NOMO-1 (cell line): ENCODE data around the gene ASTN2.

Source experiments
- DNase-seq, 2 experiments: peaks; one replicate each; lab custom pipeline; 2025; ENCODE audit not compliant: unreplicated experiment in 2 of 2; lab: John Stamatoyannopoulos, UW

Gene ASTN2

DNA sequence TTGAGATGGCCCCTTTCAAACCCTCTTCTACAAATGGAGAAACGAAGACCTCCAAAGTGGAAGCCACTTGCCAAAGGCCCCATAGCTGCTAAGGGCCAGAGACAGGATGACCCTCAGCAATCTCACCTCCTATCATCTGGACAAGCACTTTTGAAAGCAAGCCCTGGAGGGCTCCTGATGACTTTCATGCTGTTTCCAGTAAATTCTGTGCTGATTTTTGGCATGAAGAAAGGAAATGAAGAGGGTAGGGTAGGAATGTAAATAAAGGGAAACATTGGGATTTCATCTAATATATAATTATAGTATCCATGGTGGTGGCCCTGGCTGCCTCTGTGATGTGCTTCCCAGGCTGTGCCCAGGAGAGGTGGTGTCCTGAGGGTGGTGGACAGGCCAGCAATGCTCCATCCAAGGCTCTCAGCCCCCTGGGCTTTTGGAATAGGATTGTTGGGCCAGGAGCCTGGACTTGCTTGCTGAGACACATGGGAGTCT is 935.8 kb downstream of the ASTN2 start:
- no peak for DNase-seq

DNA sequence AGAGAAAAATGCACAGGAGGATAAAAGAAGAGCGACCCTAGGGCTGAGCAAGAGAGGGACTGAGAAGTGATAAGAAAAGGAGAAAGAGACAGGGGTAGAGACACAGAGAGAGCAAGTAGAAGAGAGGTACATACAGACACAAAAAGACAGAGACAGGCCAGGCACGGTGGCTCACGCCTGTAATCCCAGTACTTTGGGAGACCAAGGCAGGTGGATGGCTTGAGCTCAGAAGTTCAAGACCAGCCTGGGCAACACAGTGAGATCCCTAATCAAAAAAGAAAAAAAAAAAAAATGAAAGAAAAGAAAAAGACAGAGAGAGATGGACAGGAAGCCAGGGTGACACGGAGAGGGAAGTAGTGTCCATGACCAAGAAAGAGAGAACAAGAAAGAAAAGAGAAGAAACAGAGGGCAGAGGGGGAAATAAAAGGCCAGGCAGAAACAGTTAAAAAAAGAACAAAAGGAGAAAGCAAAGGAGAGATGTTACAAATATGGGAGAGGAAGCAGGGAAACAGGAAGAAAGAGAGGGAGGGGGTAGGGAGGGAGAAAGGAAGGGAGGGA is 937.2 kb downstream of the ASTN2 start:
- no peak for DNase-seq

GRCh38 chr9:116476935-116477381 is 937.9 kb downstream of the ASTN2 start:
- no peak for DNase-seq

- DNase-seq: no peak
These were observed 938.9 kb downstream of the ASTN2 start for GRCh38 chr9:116476002-116476401.

DNA sequence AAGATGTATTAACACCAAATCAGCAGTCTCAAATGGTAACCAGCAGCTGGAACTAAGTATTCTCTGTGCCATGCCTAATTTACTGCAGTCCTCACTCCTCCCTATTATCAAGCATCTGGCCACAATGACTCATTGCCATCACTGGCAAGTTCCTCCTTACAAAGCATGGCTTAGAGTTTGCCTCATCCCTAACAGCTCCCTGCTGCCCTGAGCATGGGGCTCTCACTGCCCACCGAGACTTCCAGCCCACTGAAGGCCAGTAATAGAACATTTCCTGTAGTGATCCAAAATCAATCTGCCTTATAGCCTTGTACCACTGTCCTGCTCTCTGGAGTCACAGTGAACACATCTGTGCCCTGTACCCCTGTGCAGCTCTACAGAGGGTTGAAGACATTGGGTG is 939.7 kb downstream of the ASTN2 start:
- no peak for DNase-seq

DNA sequence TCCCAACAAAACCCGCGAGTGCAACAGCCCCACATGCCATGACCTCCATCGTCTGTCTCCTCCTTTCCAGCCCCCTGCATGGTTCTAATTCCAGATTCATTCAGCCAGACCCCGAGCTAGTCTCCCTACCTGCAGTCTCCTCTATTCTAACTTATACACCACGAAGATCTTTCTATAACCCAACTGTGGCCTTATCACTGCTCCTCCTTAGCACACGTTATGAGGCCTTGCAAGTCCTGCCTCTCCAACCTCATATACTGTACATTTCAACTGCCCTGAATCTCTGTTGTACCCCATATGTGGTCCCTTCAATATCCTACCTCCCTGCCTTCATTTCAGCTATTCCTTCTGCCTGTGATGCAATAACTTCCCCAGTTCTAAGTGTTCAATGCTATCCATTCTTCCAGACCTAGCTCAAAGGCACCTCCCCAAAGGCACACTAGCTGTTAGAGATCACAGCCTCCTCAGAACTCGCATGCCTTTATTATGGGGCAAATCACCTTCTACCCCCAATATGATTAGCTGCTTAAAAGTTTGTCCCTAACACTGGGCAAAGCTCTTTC is 942.8 kb downstream of the ASTN2 start:
- no peak for DNase-seq

- no peak for DNase-seq
These were observed 943.6 kb downstream of the ASTN2 start for GRCh38 chr9:116471093-116471906.

- DNase-seq: no peak
These were observed 945.9 kb downstream of the ASTN2 start for GRCh38 chr9:116468793-116469527.

DNA sequence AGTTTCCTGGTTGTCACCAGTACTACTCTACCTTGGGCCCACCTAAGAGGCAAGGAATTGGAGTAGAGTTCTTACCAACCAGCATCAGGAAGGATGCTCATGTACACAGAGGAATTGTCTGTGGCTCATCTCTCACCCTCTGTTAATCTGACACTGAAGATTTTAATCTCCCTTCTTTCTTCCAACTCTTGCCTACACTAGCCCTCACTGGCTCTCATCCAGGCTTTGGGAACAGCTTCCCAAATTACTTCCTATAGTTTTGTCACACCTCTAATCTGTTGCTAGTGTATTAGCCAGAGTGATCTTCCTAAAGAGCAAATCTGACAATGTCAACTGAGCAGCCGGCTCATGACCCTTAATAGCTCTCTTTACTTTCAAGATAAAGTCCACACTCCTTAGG is 946.5 kb downstream of the ASTN2 start:
- DNase-seq: no peak

GRCh38 chr9:116467740-116468351 is 947.0 kb downstream of the ASTN2 start:
- no peak for DNase-seq

GRCh38 chr9:116466271-116467235 is 948.3 kb downstream of the ASTN2 start:
- no peak for DNase-seq

- DNase-seq: no peak
These were observed 949.1 kb downstream of the ASTN2 start for GRCh38 chr9:116465576-116466270.

DNA sequence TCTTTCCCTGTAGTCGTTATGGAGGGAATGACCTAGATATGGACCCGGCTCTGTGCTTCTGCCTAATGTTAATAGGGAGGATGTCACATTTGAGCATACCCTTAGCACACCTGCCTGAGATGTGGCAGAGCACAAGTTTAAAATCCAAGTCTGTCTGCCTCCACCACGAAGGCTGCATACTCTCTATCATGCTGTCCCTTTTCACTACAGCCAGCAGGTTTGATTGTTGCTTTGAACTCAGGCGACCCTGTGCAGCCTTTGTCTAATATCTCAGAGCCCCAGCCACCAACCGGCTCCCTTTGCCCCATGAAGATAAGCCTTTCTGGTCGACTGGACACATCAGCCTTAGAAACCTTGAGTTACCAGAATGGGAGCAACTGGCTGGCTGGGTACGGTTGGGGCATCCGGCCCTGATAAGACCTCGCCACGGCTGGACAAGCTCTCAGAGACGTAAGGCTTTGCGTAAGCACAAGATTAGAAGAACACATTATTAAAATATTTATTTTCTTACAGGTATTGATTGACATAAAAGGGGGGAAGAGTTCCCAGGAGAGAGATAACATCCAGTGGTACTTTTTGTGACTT is 949.8 kb downstream of the ASTN2 start:
- DNase-seq: no peak

DNA sequence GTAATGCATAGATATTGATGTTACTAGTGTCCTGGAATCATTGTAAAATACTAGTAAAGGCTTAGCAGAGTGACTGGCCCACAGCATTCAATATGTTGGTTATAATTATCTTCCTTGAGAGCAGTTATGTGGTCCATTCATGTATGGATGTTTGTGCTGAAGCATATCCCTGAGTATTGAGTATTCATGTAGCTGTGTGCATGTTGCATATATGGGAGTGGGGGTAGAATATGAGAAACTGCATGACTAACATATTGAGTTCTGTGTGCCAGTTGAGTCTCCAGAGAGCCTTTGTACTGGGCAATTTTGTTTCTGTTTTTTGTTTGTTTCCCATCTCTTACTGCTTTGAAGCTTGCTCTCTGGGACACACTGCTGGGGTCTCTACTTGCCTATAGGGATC is 950.4 kb downstream of the ASTN2 start:
- no peak for DNase-seq

DNA sequence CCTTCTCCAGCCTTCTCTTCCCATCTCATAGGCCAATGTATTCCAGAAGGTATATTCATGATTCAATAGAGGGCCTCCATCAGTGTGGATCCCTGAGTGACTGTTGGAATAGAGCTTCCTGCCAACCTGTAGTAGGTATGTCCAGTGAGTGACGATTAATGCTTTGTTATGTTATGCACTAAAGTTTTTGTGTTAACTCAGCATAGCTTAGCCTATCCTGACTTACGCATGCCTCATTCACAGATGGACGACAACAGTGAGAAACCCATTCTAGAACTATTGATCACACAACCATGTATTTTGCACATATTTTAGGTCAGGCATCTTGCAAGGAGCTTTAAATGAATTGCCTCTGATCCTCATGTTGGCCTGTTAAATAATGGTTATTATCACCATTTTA is 953.2 kb downstream of the ASTN2 start:
- no peak for DNase-seq

- DNase-seq: no peak
These were observed 954.8 kb downstream of the ASTN2 start for GRCh38 chr9:116460026-116460425.

DNA sequence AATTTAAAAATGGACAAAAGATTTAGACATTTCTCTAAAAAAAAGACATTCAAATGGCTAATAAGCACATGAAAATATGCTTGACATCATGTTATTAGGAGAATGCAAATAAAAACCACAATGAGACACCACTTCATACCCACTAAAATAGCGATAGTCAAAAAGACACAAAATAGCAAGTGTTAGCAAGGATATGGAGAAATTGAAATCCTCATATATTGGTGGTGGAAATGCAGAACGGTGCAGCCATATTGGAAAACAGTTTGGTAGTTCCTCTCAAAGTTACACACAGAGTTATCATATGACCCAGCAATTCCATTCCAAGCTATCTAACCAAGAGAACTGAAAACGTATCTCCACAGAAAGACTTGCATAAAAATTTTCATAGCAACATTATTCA is 955.3 kb downstream of the ASTN2 start:
- no peak for DNase-seq

GRCh38 chr9:116456490-116457088 is 958.3 kb downstream of the ASTN2 start:
- no peak for DNase-seq
